PC-3 (cell line): ENCODE results near the gene TMEM117.

ENCODE experiments used
- CTCF ChIP-seq: fragments of 300-600 bp; sonication (generic); conservative IDR thresholded peaks from 2 replicates; pipeline ENCODE4 v1.5.1; 2017; ENCODE audit warnings: antibody characterized with exemption, low read depth, mild to moderate bottlenecking, low read length
- EZH2 ChIP-seq: fragments of 300-600 bp; sonication (generic); IDR thresholded peaks from one replicate; pipeline ENCODE4 v1.6.1; 2017; ENCODE audit warnings: antibody characterized with exemption, mild to moderate bottlenecking, low read length; ENCODE audit not compliant: unreplicated experiment
- EZH2phosphoT487 ChIP-seq: fragments of 300-600 bp; sonication (generic); IDR thresholded peaks from 2 replicates; pipeline ENCODE4 v1.6.1; 2018; ENCODE audit warnings: mild to moderate bottlenecking, antibody characterized with exemption, low read length, borderline replicate concordance

DNA sequence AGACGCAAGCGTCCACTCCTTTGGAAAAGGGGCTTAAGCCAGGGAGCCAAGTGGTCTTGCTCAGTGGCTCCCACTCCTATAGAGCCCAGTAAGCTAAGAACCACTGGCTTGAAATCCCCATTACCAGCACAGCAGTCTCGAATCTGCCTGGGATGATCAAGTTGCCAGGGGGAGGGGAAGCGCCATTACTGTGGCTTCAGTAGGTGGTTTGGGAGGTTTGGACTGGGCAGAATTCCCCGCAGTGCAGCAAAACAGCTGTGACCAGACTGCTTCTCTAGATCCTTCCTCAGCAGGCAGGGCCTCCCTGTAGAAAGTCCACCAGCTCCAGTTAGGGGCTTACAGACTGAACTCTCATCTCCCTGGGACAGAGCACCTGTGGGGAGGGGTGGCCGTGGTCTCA lies 115.4 kb downstream of the TMEM117 start:
- TF ChIP-seq CTCF (no peak), EZH2 (no peak), EZH2phosphoT487 (no peak)
